GM12874 (cell line): ENCODE results near the gene SRPX.

Experiments used
- CTCF ChIP-seq: IDR thresholded peaks from 2 replicates; pipeline ENCODE4 v1.5.1; 2011; ENCODE audit warnings: low read depth, mild to moderate bottlenecking, control low read depth, low read length, moderate library complexity; ENCODE audit not compliant: insufficient read depth

The SRPX gene, protein sequence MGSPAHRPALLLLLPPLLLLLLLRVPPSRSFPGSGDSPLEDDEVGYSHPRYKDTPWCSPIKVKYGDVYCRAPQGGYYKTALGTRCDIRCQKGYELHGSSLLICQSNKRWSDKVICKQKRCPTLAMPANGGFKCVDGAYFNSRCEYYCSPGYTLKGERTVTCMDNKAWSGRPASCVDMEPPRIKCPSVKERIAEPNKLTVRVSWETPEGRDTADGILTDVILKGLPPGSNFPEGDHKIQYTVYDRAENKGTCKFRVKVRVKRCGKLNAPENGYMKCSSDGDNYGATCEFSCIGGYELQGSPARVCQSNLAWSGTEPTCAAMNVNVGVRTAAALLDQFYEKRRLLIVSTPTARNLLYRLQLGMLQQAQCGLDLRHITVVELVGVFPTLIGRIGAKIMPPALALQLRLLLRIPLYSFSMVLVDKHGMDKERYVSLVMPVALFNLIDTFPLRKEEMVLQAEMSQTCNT

GRCh38 chrX:38220415-38221390 lies at the start of gene SRPX:
TSS of gene SRPX (minus strand) at chrX:38220871. CDS start at chrX:38220792, 79 bp downstream.
- no peak for TF ChIP-seq CTCF

DNA sequence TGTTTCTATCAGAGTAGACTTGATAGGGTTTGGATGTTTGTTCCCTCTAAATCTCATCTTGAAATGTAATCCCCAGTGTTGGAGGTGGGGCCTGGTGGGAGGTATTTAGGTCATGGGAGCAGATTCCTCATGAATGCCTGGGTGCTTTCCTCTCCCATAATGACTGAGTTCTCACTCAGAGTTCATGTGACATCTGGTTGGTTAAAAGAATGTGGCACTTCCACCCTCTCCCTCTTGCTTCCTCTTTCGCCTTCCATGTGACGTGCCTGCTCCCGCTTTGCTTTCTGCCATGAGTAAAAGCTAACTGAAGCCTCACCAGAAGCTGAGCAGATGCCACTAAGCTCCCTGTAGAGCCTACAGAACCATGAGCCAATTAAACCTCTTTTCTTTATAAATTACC lies 47.3 kb upstream of the SRPX start:
- TF ChIP-seq CTCF, result no peak

DNA sequence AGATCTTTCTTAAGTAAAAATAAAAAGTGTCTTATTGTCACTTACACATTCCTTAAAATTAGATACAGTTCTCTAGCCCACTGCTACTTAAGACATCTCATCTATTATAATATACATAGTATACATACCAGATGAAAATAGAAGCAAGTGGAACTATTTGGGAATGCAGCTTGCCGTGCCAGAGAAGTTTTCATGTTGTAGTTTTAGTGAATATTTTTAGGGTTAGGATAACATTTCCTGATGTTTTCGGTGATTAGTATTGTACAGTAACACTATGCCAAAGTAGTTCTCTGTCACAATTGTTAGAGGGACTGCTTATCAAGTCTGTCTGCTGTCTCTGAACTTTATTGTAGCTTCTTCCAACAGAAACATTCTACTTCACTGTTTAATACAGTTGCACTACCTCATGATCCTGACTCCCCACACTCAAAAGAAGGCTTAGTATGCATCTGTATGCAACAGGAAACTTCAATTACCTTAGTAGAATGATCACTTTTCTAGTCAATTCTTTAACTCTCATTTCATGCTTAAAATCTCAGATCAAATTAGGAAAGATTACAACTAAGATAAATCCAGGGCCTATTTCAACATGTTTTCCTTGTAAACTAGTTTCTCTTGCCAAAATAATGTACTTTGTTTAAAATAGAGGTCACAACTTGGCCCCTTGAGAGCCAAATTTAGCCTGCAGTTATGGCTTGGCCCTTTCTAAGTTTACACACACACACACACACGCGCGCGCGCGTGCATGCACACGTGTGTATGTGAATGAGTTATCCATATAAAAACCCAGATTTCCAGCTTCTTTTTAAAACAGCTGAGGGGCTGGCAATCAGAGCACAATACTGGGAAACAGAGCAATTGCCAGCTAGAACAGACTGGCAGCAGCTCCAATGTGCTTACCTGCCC lies 42.3 kb upstream of the SRPX start:
- TF ChIP-seq CTCF, result no peak

DNA sequence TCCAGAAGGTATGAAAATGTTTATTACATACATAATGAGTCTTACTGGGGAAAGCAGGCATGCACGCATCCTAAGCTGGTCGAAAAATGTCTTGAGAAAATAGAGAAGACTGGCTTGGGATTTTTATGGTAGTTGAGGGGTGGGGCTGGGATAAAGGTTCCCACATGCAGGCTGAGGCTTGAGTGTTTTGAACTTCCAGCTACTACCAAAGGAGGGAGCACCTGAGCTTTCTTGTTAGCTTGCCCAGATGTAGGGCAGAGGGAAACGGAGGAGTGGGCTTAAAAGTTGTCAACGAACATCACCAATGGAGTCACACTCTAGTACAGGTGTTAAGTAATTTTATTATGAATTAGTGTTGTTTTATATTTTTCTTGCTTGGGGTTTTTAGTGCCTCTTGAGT lies 39.6 kb upstream of the SRPX start:
- peak; percentile 46; the same call in 1 of the 2 replicates for TF ChIP-seq CTCF

- no peak for TF ChIP-seq CTCF
These were observed 35.3 kb upstream of the SRPX start for GRCh38 chrX:38256019-38256418.

GRCh38 chrX:38249965-38250364 lies 29.3 kb upstream of the SRPX start:
- no peak for TF ChIP-seq CTCF
